ENCODE measurements around the gene REST.
"Not testable (repeated sequence)": the region's sequence is repeated elsewhere in the genome, so short reads cannot be mapped to it uniquely, and the experiment has no call there.

REST gene, protein sequence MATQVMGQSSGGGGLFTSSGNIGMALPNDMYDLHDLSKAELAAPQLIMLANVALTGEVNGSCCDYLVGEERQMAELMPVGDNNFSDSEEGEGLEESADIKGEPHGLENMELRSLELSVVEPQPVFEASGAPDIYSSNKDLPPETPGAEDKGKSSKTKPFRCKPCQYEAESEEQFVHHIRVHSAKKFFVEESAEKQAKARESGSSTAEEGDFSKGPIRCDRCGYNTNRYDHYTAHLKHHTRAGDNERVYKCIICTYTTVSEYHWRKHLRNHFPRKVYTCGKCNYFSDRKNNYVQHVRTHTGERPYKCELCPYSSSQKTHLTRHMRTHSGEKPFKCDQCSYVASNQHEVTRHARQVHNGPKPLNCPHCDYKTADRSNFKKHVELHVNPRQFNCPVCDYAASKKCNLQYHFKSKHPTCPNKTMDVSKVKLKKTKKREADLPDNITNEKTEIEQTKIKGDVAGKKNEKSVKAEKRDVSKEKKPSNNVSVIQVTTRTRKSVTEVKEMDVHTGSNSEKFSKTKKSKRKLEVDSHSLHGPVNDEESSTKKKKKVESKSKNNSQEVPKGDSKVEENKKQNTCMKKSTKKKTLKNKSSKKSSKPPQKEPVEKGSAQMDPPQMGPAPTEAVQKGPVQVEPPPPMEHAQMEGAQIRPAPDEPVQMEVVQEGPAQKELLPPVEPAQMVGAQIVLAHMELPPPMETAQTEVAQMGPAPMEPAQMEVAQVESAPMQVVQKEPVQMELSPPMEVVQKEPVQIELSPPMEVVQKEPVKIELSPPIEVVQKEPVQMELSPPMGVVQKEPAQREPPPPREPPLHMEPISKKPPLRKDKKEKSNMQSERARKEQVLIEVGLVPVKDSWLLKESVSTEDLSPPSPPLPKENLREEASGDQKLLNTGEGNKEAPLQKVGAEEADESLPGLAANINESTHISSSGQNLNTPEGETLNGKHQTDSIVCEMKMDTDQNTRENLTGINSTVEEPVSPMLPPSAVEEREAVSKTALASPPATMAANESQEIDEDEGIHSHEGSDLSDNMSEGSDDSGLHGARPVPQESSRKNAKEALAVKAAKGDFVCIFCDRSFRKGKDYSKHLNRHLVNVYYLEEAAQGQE

DNA sequence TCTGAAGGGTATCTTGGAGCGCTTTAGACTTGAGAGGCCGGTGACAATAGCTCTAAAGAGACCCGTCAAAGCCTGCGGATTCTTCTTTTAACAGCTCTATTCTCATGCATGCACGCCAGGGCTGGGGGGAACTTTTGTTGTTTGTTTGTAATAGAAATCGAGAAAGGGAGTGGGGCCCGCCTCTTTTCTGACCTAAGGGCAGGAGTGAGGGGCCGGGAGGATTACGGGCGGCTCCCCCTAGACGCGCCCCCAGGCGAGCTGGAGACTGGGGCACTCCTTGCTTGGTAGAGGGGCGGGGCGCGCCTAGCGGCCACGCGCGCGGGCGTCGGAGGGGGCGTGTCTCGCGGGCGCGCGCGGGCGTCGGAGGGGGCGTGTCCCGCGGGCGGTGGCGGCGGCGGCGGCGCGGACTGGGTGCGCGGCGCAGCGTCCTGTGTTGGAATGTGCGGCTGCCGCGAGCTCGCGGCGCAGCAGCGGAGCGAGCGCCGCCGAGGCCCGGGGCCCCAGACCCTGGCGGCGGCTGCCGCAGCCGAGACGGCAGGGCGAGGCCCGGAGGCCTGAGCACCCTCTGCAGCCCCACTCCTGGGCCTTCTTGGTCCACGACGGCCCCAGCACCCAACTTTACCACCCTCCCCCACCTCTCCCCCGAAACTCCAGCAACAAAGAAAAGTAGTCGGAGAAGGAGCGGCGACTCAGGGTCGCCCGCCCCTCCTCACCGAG is at the start of gene REST:
TSS of gene REST (plus strand) at position 412 of the 717 bp plus-strand sequence. CDS start 2,739 bp downstream, outside the sequence.
- DNase-seq: peak; percentile 23 to 54

DNA sequence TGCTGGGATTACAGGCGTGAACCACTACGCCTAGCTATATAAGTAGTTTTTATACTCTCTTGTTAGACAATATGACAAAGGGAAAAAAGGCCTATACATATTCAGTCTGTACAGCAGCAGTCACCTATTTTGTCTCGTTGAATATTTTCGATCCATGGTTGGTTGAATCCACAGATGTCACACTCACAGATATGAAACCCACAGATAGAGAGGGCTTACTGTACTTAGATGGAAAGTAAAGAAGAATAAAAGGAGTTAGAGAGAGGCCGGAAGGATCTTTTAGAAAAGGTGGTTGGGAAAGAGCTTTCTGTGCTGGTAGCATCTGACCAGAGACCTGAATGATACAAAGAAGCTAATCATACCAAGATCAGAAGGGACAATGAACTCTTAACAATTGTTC is 47.9 kb upstream of the REST start:
- no peak for DNase-seq

DNA sequence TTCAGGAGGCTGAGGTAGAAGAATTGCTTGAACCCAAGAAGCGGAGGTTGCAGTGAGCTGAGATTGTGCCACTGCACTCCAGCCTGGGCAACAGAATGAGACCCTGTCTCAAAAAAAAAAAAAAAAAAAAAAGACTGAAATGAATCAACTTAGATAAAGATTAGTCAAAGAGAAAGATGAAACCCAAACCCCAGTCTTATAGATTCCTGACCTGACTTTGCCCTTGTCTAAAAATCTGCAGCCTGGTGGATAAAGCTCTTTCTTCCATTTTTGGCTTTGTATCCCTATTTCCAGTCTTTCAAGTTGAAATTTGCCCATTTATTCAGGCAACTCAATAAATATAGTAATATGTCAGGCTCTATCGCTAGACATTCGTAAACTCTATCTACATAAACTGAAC is 46.9 kb upstream of the REST start:
- no peak for DNase-seq

DNA sequence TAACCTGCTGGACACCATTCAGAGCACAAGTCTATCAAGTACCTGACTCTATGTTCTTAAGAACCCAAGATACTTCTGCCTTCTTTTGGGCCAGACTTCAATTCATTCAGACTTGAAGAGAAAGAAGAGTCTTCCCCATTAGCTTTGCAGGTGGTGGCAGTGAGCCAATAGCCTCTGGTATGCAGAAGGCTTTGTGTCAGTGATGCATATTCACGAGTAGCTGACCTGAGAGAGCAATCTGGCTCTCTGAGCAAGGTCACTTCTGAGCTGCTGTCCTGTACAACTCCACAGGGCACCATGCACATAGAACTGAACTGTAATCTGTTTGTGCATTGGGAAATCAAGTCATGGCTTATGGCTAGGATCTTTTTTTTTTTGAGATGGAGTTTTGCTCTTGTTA is 46.3 kb upstream of the REST start:
- DNase-seq: no peak

DNA sequence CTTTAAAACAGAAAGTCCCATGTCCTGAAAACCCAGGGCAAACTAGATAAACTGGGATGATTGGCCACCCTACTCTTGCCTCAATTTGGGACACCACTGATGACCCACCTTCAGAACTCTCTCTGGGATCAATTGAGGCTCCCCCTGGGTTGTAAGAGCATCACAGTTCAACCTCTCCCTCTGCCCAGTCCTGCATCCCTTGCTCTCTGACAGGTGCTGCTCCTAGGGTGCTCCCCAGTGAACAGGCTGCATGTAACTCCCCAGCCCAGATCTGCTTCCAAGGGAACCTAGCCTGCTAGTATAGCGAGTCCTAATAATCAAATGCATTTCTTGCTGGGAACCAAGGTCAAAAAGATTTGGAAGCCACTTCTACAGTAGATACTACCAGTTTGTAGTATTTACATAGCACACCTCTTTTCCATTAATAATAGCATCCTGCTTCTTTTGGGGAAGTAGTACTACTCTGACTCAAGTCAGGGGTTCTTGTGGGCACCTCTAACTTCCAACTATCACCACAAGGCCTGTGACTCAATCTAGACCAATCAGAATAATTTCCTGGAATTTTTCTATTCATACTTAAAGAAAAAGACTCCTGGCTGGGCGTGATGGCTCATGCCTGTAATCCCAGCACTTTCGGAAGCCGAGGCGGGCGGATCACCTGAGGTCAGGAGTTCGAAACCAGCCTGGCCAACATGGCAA is 44.1 kb upstream of the REST start:
- no peak for DNase-seq

DNA sequence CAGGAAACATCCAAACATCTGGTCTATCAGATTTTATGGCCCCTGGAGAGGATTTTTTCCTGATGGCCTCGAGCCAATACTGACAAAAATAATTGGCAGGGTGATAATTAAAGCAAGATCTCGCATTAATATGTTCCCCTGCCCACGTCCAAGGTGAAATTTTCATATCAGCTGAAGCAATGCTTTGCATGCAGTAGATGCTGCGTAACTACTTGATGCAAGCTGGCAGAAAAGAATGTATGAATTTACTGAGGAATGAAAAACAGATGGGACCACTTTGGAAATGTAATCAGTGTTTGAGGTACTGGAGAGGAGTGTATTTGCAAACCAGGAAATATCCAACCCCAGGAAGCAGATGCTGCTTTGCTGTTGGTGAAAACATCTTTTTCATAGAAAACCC is 36.8 kb upstream of the REST start:
- DNase-seq: no peak

DNA sequence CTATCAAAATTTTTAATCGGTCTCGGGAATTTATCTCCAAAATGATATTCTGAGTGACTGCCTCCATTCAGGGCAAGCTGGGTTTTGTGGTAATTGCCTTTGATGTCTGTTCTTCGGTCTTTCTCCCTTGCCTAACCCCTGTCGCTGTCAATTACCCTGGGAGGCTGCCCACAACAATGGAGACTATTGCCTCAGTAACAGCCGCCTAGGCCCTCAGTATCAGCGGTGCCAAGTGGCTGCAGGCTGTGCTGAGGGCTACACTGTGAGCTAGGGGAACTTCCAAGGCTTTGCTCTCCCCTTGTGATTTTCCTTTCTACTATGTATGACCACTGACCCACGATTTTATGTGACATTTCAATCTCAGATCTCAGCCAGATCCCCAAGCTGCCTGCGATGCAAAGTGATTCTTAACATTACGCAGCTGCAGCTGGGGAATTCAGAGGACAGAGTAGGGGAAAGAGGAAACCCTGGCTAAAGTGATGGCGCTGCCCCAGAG is 36.3 kb upstream of the REST start:
- DNase-seq: peak in 1 of 2 donors; percentile 16

DNA sequence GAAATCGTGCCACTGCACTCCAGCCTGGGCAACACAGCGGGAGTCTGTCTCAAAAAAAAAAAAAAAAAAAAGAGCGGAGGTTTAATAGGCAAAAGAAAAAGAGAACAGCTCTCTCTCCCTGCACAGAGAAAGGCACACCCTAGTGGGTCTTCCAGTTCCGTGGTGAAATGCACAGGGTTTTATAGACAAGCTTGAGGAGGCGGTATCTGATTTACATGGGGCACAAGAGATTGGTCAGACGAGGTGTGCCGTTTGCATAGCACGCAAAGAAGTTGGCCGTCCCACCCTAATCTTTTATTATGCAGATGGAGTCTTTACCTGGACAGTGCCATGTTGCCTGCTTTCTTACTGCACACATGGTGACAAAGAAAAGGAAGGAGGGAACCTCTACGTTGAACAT is 33.5 kb upstream of the REST start:
- no peak for DNase-seq

DNA sequence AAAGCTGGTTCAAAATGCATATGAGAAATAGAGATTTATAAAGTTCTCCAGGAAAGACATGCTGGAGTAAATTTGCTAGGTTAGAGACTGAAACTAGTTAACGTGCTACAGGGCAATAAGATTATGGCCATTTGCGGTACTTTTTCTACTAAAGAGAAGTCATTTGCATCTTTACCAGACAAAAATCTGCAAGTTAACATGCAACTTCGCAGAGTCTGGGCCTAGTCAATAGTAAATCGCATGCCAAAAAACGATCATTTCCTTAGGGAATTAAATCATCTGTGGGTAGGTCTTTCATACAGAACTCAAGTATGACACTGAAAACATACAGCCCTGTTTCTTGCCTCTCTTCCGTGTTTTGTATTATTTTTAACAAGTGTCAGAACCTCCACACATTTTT is 32.8 kb upstream of the REST start:
- no peak for DNase-seq

DNA sequence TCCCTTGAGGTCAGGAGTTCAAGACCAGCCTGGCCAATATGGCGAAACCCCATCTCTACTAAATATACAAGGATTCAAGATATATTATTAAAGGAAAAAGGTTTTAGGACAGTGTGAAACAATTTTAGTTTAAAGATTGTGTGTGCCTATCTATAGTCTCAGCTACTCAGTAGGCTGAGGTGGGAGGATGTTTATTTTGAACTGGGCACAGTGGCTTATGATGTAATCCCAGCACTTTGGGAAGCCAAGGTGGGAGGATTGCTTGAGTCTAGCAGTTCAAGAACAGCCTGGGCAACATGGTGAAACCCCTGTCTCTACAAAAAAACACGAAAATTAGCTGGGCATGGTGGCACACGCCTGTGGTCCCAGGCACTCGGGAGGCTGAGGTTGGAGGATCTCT is 31.4 kb upstream of the REST start:
- DNase-seq: no peak

DNA sequence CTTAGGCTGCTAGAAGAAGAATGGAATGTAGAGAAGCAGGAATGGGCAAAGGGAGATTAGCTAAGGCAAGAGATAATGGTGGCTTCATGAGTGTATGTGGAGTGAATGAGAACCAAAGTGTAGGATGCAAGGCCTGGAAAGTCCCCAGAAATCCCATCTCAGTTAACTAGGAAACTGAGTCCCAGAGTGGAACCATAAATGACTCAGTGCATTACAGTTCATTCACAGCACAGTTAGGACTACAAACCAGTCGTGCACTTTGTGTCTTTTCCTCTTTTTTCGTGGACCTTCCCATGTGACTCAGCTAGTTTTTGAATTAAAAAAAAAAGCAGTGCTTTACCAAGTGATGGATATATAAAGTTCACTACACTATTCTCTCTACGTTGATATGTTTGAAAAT is 27.7 kb upstream of the REST start:
- no peak for DNase-seq

DNA sequence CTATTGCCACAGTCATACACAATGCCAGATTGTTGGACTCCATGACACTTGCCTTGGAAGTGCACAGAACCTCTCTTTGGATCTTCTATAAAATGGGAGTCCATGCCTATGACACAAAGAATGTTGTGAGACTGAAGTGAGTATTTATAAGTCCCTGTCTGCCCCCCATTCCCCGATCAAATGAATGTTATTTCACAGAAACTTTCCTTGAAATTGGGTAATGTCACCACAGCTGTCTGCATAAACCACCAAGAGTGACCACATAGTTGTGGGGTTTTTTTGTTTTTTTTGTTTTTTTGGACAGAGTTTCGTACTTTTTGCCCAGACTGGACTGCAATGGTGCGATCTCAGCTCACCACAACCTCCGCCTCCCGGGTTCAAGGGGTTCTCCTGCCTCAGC is 27.1 kb upstream of the REST start:
- DNase-seq: no peak

DNA sequence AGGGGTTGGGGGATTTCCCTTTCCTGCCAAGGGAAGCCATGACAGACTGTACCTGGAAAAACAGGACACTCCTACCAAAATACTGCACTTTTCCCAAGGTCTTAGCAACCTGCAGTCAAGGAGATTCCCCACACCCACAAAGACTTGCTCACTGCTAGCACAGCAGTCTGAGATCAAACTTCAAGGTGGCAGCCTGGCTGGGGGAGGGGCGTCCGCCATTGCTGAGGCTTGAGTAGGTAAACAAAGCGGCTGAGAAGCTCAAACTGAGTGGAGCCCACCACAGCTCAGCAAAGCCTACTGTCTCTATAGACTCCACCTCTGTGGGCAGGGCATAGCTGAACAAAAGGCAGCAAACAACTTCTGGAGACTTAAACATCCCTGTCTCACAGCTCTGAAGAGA is 23.2 kb upstream of the REST start:
- DNase-seq: not testable (repeated sequence)

DNA sequence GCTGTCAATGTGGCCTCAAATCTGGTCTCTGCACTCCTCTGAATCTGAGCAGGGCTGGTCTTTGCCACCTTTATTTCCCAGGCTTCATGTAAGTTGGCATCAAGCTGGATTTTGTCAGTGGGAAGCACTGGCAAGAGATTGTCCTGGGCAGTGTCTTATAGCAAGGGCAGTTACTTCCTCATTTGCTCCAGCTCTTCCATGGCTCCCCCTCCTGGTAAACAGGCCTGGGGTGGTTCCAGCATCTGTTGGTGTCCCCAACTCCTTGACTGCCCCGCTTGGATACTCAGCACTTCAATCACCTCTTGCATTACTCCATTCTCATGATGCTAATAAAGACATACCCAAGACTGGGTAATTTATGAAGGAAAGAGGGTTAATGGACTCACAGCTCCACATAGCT is 15.0 kb upstream of the REST start:
- no peak for DNase-seq

DNA sequence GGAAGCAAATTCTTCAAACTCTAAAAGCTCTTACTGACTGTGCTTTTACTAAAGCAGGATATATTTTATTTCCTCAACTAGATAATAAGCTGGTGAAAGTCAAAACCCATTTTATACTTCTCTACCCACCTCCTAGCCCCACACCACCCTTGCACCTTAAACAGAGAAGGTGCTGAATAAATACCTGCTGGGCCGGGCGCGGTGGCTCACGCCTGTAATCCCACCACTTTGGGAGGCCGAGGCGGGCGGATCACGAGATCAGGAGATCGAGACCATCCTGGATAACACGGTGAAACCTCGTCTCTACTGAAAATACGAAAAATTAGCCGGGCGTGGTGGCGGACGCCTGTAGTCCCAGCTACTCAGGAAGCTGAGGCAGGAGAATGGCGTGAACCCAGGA is 9.9 kb upstream of the REST start:
- not testable (repeated sequence) for DNase-seq

DNA sequence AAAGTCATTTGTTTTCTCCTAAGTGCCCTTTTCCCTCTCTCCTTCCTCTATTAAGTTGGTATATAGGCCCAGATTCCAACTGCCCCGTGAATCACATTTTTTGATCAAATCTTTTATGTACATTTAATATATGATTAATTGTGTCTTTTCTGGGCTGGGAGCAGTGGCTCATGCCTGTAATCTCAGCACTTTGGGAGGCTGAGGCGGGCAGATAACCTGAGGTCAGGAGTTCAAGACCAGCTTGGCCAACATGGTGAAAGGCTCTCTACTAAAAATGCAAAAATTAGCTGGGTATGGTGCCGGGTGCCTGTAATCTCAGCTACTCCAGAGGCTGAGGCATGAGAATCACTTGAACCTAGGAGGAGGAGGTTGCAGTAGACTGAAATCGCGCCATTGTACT is 7.5 kb upstream of the REST start:
- DNase-seq: not testable (repeated sequence)

DNA sequence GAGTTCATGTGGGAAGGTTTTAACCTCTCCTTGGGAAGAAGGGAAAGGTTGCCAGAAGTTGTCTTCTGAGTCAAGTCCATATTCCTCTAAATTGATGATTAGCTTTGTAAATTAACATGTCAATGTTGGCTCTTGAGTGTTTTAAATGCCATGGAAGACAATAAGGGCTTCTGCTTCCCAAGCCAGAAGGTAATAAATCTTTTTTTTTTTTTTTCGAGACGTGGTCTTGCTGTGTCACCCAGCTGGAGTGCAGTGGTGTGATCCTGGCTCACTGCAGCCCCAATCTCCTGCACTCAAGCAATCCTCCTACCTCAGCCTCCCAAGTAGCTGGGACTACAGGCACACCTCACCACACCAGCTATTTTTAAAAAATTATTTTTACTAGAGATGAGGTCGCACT is 5.0 kb upstream of the REST start:
- DNase-seq: no peak

DNA sequence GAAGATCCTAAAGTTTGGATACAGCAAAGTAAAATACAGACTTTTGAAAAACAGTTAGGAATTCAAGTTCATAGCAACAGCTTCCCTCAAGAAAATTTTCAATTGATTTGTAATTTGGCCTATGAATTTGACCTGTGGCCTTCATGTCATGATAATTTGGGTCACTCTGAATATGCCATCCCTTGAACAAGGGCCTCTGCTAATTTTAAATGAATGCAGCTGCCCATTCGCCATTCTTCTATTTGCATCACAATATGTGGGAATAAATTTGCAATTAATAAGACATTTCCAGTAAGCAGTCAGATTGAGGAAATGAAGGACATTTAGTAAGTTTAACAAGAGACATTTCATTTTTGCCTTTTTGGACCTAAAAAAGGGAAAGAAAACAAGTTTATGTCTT is 1.9 kb upstream of the REST start:
- no peak for DNase-seq

DNA sequence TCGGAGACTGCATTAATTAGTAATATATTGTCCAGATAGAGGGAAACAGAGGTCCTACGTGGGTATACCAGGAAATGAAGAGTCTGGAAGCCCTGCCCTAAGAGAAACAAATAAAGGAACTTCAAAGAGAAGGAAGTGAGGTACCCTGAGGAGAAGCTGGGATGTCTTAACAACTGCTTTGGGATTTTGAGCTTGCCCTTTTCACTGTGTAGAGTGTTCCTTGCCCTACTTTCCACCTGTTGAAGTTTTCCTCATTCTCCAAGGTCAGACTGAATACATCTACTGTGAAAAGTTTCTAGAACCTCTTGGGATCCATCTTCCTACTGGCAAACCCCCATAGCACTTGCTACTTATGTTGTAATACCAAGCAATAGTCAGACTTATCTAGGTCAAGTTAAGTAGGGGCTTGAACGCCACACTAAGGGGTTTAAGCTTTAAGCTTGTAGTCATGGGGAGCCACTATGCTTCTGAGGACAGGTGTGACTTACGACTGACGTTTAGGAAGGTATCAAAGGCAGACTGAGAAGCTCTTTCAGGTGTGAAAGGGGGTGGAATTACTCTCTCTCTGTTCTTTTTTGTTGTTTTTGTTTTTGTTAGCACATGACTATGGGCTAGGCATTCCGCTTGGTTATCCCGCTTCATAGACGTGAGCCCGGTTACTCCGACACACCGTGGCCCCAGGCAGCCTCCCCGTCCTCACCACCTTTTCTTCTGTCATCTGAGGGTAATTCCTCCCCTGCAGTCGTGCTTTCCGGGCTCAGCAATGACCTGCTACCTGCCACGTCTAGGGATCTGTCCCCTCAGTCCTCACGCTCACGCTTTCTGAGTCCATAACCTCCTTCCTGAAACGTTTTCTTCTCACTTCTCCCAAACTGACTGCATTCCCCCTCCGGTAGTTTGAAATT is 959 bp upstream of the REST start:
- no peak for DNase-seq

DNA sequence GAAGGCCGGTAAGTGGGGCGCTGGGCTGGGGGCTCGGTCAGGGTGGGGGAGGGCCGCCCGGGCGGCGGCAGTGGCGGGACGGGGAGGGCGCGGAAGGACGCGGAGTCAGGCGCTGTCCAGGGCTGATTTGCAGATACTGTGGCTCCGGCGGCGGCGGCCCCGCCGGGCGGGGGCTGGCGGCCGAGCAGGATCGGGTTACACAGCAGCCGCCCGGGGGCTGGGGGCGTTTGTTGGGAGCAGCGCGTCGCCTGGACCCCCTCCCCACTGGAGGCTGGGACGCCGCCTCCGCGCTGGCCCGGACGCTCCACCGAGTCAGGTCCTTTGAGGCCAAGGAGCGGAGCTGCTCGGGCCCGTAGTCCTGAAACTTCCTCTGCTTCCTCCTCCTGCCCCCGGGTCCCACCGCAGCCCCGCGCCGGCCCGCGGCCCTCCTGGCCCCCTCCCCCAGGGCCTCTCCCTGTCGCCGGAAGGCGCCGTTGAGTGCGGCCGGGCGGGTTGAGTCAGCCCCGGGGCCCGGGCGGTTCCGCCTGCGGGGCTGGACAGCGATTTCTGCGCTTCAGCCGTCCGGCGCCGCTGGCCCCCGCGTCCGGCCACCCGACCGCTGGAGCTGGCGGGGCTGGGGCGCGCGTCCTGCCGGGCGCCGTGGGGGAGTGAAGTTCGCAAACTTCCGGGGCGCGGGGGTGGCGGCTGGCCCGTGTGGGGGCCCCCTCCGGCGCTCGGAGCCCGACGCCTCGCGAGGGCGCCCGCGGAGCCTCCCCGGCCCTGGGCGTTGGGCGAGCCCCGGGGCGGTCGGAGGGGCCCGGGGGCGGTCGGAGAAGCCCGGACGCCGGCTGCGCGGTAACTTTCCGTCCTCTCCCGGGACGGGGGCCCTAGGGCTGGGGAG is 746 bp downstream of the REST start:
- peak; percentile 24 to 51 for DNase-seq
